Endothelial cell of umbilical vein (primary cell): Measurements from ENCODE around the gene UBASH3B. TPM values are rescaled to one million over a fixed set of nuclear protein-coding genes. Genes with fewer than 3 reads are reported as not detected.

Source experiments
- BruUV-seq: library from RNA; stranded (reverse); fragments of 400-500 nt; replicated peaks from 2 replicates; lab custom pipeline; 2021; lab: Mats Ljungman, UMichigan
- CTCF ChIA-PET: fragments of 300-600, 350-600 bp; sonication (Branson Sonifier 250); formaldehyde crosslinking; loops from one replicate; lab custom pipeline; 2021; ENCODE audit warnings: antibody characterized with exemption, inconsistent platforms; lab: Charles Lee
- POLR2A ChIA-PET: fragments of 300-600, 350-600 bp; sonication (Branson Sonifier 250); formaldehyde crosslinking; loops from one replicate; lab custom pipeline; 2021; ENCODE audit warnings: antibody characterized with exemption, inconsistent platforms; lab: Charles Lee
- DNase-seq: peaks from one replicate; pipeline ENCODE4 v3.0.0-alpha.2; 2011; ENCODE audit warnings: low read depth, low spot score
- FAIRE-seq: peaks from 2 replicates; lab custom pipeline; 2011; peaks lifted over from hg19 to GRCh38; lab: Jason Lieb, UNC
- H2AFZ ChIP-seq: 2 replicates; pipeline ENCODE4 v1.6.0; 2012; ENCODE audit warnings: low read depth, low read length, control low read depth, inconsistent platforms
- H3K27ac ChIP-seq: 2 replicates; pipeline ENCODE4 v1.5.1; 2011; ENCODE audit warnings: low read depth, mild to moderate bottlenecking, control low read depth, low read length, moderate library complexity; ENCODE audit not compliant: insufficient read depth
- H3K27me3 ChIP-seq, 2 experiments: 2 replicates each; pipeline versions ENCODE4 v1.6.0 to v1.6.1; 2011; ENCODE audit warnings: low read length in 2 of 2, mixed read lengths in 1 of 2; ENCODE audit not compliant: control insufficient read depth in 2 of 2, insufficient read depth in 2 of 2
- H3K36me3 ChIP-seq, 2 experiments: 2 replicates in 1 of 2; 3 replicates in 1 of 2; pipeline ENCODE4 v1.5.1; 2011; ENCODE audit warnings: low read length in 2 of 2, mild to moderate bottlenecking in 1 of 2, moderate library complexity in 1 of 2; ENCODE audit not compliant: control insufficient read depth in 2 of 2, insufficient read depth in 2 of 2; ENCODE audit errors: extremely low read depth in 1 of 2
- H3K4me1 ChIP-seq: 3 replicates; pipeline ENCODE4 v1.5.1; 2011; ENCODE audit warnings: mild to moderate bottlenecking, low read length; ENCODE audit not compliant: control insufficient read depth, insufficient read depth; ENCODE audit errors: extremely low read depth
- H3K4me2 ChIP-seq: 2 replicates; pipeline ENCODE4 v1.6.1; 2011; ENCODE audit warnings: low read length, control low read depth, mixed read lengths; ENCODE audit not compliant: insufficient read depth
- H3K4me3 ChIP-seq, 3 experiments: fragments of 200-600 bp in 1 of 3; sonication (generic), shearing (Covaris generic) in 1 of 3; replicated peaks in 1 of 3; 2 replicates each; pipeline ENCODE4 v1.5.1; 2011 to 2016; ENCODE audit warnings: control low read depth in 3 of 3, low read length in 3 of 3, mild to moderate bottlenecking in 2 of 3, inconsistent platforms in 1 of 3, low read depth in 1 of 3, moderate library complexity in 1 of 3; ENCODE audit not compliant: insufficient read depth in 1 of 3
- H3K79me2 ChIP-seq: 2 replicates; pipeline ENCODE4 v1.6.0; 2012; ENCODE audit warnings: low read length, inconsistent platforms; ENCODE audit not compliant: control insufficient read depth, insufficient read depth
- H3K9ac ChIP-seq: replicated peaks from 2 replicates; pipeline ENCODE3; 2011; ENCODE audit warnings: low read length, control low read depth; ENCODE audit not compliant: insufficient read depth; ENCODE audit errors: extremely low read depth
- H3K9me1 ChIP-seq: replicated peaks from 3 replicates; pipeline ENCODE4 v1.6.0; 2011; ENCODE audit warnings: mild to moderate bottlenecking, low read length; ENCODE audit not compliant: control insufficient read depth, insufficient read depth; ENCODE audit errors: extremely low read depth
- H3K9me3 ChIP-seq: replicated peaks from 2 replicates; pipeline ENCODE4 v1.5.1; 2012; ENCODE audit warnings: low read length, inconsistent platforms; ENCODE audit not compliant: control insufficient read depth, insufficient read depth
- H4K20me1 ChIP-seq: replicated peaks from 2 replicates; pipeline ENCODE3; 2011; ENCODE audit warnings: mild to moderate bottlenecking, low read length; ENCODE audit not compliant: control insufficient read depth, insufficient read depth; ENCODE audit errors: extremely low read depth
- POLR2AphosphoS5 ChIP-seq: IDR thresholded peaks from 2 replicates; pipeline ENCODE4 v1.6.1; 2012; ENCODE audit warnings: low read depth, mild to moderate bottlenecking, control low read depth, low read length, moderate library complexity; ENCODE audit not compliant: insufficient read depth
- dilution Hi-C: fragments of 300-500 bp; cut with MboI; formaldehyde crosslinking; loops from one replicate; pipeline ENCODE4 v1.15.0; 2019; ENCODE audit warnings: low sequenced_read_pairs; ENCODE audit not compliant: extremely low pct_ligation_motif_present
- intact Hi-C: fragments of 100-400 bp; cut with micrococcal nuclease; formaldehyde crosslinking; loops from one replicate; pipeline ENCODE4 v1.10.0; 2022
- polyA plus RNA-seq, 4 experiments: library from polyadenylated mRNA; depleted of rRNA in 3 of 4; stranded (reverse) in 3 of 4; unstranded in 1 of 4; fragments of >200 nt; gene quantifications; 2 replicates each; pipeline versions ENCODE4 v1.2.1 to v1.2.3, GENCODE V29; 2011 to 2012; ENCODE audit warnings: missing spikeins in 1 of 4
- small RNA-seq: library from RNA; depleted of rRNA; stranded (forward); fragments of <200 nt; gene quantifications from one replicate; pipeline ENCODE3, GENCODE V24; 2012; ENCODE audit warnings: low replicate concordance, low read depth; ENCODE audit not compliant: insufficient read depth, insufficient read length
- total RNA-seq: library from RNA; stranded (reverse); gene quantifications from 2 replicates; pipeline ENCODE4 v1.2.3, GENCODE V29; 2021
- TF ChIP-seq, protein P1 (sequence below), 2 donors: IDR thresholded peaks; 1 replicate in 1 of 2; 2 replicates in 1 of 2; pipeline ENCODE4 v1.5.1; 2011; ENCODE audit warnings: low read length in 2 of 2, mild to moderate bottlenecking in 2 of 2, moderate library complexity in 2 of 2, control low read depth in 1 of 2, inconsistent platforms in 1 of 2, low read depth in 1 of 2; ENCODE audit not compliant: insufficient read depth in 1 of 2; ENCODE audit errors: extremely low read depth in 1 of 2

UBASH3B gene
- total and polyA plus RNA-seq, 2 donors (not counting 3 experiments of a cell fraction or from before 2014, with no cell fraction given): 23.7 to 38.1 TPM

DNA sequence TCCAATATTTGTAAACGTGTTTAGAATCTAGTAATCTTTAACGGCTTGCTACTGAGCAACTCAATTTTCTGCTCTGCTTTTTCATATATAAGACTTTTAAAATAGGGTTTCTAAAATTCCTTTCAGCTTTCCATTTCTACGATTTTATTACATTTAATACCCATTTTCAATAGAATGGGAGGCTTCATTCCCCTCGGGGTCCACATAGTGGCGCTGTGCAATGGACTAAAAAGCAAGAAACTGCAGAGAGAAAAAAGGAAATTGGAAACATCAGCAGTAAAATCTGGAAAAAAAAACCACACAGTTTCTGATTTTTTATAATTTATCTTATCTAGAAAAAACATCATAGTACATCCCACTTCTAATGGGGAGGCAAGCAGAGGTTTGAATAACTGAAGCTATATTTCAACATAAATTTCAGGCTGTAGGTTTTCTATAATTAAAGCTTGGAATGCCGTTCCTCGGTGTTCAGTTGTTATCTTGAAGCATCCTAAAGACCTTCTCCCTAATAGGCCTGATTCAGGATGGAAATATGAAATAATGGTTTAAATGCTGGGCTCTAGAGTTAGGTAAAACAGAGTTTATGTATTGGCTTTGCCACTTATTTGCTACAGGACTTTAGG is 208.3 kb downstream of the UBASH3B start:
- Histone ChIP-seq H3K9me3 (no peaks in the 10 kb centered on the region), H3K27me3 (peaks cover 11 to 18% of the 10 kb centered on the region in 2 experiments), H2AFZ (no peak overlapping the region), H3K4me2 (peak overlapping the region; percentile 29), H3K27ac (no peak overlapping the region), H3K79me2 (no peaks in the 10 kb centered on the region), H3K9me1 (no peaks in the 10 kb centered on the region), H3K4me1 (no peaks in the 10 kb centered on the region), H4K20me1 (no peaks in the 10 kb centered on the region), H3K9ac (no peak overlapping the region), H3K4me3 (no peak overlapping the region), H3K36me3 (no peaks in the 10 kb centered on the region)
- intact Hi-C loops (loop anchor here (1.0 kb wide), 2 partner anchors 159 to 190 kb away; no protein-coding TSS in a partner anchor), dilution Hi-C loops (loop anchor here (10.0 kb wide), 1 partner anchor 161 kb away; no protein-coding TSS in a partner anchor)
- TF ChIP-seq POLR2AphosphoS5: no peak
- TF ChIP-seq, protein P1, sequence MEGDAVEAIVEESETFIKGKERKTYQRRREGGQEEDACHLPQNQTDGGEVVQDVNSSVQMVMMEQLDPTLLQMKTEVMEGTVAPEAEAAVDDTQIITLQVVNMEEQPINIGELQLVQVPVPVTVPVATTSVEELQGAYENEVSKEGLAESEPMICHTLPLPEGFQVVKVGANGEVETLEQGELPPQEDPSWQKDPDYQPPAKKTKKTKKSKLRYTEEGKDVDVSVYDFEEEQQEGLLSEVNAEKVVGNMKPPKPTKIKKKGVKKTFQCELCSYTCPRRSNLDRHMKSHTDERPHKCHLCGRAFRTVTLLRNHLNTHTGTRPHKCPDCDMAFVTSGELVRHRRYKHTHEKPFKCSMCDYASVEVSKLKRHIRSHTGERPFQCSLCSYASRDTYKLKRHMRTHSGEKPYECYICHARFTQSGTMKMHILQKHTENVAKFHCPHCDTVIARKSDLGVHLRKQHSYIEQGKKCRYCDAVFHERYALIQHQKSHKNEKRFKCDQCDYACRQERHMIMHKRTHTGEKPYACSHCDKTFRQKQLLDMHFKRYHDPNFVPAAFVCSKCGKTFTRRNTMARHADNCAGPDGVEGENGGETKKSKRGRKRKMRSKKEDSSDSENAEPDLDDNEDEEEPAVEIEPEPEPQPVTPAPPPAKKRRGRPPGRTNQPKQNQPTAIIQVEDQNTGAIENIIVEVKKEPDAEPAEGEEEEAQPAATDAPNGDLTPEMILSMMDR (IDR thresholded peaks at IDR 0.05; ENCODE audit: extremely low read depth in 1 of 2, insufficient read depth in 1 of 2, low read depth in 1 of 2, low read length in 2 of 2): peak; percentile 66 to 76
- DNase-seq: peak; percentile 56
- POLR2A ChIA-PET: interaction anchor here (0.6 kb wide), 1 partner anchor 169 kb away, joined by 4 read pairs; no protein-coding TSS in a partner anchor
- BruUV-seq: no TSS peak
- CTCF ChIA-PET: interaction anchor here (0.6 to 9.2 kb wide), 74 partner anchors 9 to 397 kb away, joined by 3 to 621 read pairs (median 4); partner anchors contain the start of gene HSPA8
- peak; percentile 57 for FAIRE-seq

Small RNA genes lying within 50 kb of the gene (small RNA-seq; reads per million reads assigned to genes)
- gene RF01210: not detected

Other genes starting within 250 kb of the UBASH3B start
- not detected in 2 replicates for gene CRTAM, start 182.8 kb downstream of the UBASH3B start, total RNA-seq
- not detected in 2 replicates for gene CRTAM, start 182.8 kb downstream of the UBASH3B start, polyA plus RNA-seq
- gene JHY, start 227.0 kb downstream of the UBASH3B start, total RNA-seq: 3.9 and 4.6 TPM in 2 replicates
- 1.3 and 1.8 TPM in 2 replicates for gene JHY, start 227.0 kb downstream of the UBASH3B start, polyA plus RNA-seq